HG02885 (cell line): Measurements from ENCODE around the gene ZCCHC7.
"Not testable (repeated sequence)": the region's sequence is repeated elsewhere in the genome, so short reads cannot be mapped to it uniquely, and the experiment has no call there.

Source experiments
- ATAC-seq: cut with Tn5 transposase; IDR thresholded peaks from one replicate; pipeline ENCODE4 v1.9.1; 2021; ENCODE audit warnings: mild to moderate bottlenecking; ENCODE audit not compliant: unreplicated experiment, poor library complexity

The ZCCHC7 gene

DNA sequence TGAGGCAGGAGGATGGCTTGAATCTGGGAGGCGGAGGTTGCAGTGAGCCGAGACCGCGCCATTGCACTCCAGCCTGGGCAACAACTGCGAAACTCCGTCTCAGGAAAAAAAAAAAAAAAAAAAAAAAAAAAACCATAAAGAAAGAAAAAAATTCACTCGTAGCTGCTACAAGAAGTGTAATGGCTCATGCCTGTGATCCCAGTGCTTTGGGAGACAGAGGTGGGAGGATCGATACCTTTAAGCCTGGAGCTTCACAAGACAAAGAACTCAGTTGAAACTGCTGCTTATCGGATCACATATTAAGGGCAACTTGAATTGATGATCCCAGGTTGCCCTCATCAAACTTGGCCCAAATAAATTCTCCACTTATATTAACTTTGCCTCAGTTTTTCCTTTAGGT is 1.0 kb upstream of the ZCCHC7 start:
- ATAC-seq = no peak

DNA sequence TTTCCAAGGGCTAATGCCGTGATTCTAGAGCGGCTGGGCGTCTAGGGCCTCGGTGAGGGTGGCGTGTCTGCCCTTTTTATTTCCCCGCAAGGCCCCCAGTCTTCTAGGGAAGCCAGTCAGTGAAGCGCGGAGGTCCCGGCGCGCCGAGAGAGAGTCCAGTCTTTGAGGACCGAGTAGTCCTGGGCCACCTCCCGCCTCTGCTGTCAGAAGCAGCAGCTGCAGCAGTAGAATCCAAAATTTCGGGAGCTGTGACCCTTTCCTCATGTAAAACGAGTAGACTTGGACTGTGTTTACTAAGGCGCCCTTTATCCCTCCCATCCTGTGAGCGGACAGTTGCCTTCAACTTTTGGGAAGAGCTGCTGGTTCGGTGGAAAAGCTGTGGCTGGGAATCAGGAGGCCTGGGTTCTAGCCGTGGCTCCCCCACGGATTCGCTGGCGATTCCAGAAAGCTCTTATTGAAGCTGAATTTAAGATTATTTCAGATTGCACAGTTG is 515 bp downstream of the ZCCHC7 start:
- ATAC-seq = peak; percentile 21

DNA sequence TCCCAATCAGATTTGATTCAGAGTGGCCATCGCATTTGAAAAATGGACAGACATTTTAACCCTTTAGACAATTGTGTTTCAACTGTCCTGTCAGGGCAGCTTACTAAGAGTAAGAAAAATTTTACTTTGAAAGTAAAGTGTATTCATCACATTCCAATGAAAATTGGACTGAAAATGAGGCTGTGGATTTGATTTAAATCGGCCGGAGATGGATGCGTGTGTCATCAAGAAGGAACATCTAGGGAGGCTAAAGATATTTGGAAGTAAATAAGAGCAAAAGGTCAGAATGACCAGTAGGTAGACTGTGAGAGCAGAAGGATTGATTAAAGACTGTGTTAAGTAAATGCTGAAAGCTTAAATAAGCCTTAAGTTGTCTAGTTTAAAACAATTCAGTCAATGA is 1.5 kb downstream of the ZCCHC7 start:
- ATAC-seq = no peak

DNA sequence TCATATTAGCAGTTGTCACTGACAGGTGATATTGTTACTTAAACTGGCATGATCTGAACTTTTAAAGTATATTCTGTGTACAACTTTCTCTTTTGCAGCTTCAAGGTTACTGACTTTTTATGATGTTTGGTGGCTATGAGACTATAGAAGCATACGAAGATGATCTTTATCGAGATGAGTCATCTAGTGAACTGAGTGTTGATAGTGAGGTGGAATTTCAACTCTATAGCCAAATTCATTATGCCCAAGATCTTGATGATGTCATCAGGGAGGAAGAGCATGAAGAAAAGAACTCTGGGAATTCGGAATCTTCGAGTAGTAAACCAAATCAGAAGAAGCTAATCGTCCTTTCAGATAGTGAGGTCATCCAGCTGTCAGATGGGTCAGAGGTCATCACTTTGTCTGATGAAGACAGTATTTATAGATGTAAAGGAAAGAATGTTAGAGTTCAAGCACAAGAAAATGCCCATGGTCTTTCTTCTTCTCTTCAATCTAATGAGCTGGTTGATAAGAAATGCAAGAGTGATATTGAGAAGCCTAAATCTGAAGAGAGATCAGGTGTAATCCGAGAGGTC is 5.9 kb downstream of the ZCCHC7 start:
- ATAC-seq = no peak

DNA sequence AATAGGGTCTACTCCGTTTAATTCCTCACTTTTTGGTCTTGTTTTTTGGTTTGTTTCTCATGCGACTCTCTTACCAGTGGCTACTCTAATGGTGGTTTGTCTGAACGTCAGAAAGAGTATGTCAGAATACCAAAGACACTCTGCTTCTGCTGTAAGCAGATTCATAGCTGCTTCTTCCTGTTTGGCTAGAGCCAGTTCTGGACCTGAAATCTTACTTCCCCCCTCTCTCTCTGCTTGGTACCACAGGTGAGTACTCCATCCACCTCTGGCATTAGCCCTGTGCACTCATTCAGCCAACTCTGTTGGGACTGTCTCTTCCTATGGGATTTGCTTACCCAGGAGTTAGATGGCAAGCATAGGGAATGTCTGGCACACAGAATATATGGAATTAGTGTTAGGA is 6.6 kb downstream of the ZCCHC7 start:
- ATAC-seq = no peak

DNA sequence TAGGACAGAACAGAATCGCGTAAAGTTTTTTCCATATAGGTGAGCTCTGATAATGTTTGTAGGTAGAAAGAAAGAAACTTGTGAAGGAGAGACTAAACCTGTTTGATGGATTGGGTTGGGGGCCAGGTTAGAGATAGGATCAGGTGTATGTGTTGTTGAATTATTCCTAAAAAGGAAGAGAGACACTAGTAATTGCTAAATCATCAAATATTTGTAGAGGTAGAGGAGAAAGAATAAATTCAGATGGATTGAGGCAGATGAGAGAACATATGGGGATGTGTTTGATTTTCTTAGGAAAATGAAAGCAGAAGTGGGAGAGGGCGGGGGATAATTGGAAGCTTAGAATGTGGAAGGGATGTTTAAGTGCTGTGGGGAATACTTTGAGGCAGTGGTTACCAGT is 7.7 kb downstream of the ZCCHC7 start:
- no peak for ATAC-seq

DNA sequence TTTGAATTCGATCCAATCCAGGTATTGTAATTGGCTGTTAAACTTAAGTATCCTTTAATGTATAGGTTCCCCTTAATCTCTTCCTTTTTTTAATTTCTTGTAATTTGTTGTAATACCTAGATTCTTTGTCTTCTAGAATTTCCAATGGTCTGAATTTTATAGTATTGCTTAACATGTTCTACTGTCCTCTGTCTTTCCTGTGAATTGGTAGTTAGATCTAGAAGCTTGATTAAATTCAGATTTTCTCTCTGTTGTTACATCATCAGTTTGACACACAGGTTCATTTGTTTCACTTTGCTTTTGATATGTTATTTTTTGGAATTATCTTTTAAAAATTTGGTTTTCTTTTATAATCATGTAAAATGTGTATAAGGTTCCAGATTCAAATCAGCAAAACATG is 13.8 kb downstream of the ZCCHC7 start:
- ATAC-seq = no peak

DNA sequence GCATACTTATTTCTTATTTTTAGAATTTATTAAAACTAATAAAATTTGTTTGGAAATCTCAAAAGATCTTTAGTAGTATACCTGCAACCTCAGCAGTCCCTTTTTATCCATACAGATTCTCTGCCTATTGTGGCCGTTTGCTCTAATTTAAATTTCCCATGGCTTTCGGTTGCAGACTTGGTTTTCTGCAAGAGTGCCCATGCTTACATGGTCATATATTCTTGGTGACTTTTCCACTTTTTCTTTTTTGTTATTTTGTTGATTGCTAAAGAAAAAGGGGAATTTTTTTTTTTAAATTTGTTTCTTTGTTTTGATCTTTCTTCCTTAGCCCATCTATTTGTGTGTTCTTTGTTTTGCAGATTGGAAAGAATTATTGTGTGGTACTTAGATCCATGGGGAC is 20.6 kb downstream of the ZCCHC7 start:
- ATAC-seq = no peak

DNA sequence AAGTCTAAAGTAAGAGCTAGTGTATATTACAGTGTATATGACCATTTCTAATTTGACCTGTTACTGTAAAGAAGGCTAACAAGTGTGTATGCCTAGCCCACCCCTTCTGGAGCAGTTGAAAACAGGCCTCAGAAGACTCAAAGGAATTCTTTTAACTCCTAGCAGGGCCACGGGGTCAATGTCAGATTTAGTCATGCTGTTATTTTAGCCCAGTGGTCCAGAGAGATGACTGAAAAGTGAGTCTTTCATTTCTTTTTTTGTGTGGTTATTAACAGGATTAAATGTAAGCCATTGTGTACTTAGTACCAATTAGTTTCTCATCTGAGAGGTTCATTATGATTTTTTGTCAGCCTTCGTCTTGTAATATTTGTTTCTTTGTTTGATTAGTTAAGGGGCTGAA is 24.4 kb downstream of the ZCCHC7 start:
- ATAC-seq = peak; percentile 52

DNA sequence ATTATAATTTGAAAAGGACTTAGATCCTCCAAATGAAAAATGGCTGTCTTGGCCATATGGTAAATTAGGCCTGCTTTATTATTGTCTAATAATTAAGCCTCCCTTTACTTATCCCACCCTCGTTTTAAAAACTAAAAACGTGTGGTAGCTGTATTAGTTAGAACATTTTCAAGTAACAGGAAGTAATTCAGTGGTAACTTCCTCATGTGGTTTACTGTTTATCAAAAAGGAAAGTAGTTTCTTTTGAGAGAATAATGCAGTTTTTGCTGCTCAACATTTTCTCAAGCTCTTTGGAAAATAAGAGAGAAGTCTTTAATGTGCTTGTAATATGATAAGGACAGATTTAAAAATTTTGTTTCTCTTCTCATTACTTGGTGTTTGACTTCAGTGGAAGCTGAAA is 26.0 kb downstream of the ZCCHC7 start:
- no peak for ATAC-seq

DNA sequence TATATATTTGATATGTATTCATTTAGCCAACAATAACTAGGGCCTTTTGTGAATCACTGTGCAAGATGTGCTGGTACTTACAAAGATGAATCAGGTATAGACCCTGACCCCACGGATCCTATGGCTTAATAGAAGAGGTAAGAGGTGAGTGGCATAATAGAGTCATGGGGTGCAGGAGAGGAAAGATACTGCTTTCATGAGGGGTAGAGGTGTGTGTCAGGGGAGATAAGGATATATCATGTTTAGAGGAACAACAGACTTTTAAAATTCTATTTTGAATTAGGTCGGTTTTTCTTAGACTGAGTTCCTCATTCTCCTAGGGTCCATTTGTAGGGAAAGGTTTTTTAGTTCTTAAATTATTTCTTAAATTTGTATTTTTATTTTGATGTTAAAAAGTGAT is 27.8 kb downstream of the ZCCHC7 start:
- ATAC-seq = no peak

DNA sequence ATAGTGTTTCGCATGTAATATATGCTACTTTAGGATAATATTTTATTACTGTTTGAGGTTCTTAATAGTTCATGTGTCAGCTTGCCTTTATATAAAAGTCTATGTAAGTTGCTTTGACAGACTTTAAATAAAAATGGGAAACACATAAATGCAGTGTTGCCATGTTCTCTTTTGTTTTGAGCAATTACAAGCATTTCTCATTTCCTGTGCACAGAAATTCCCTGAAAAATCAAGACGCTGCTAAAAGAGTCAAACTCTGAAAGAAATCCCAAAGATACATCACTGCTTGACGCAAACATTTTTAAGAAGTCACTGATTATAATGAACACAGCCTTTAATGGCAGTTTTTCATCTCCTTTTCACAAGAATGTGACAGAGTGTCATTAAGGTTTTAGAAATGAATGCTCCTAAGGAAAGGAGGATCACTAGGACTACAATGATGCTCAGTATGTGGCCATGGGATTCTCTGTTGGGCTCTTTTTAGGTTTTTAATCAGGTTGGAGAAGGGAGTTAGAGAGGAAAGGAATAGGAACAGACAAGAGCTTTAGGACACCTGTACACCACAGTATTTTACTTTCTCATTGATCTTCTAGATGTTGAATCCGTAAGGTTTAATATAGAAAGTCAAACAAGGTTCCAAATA is 29.4 kb downstream of the ZCCHC7 start:
- ATAC-seq = no peak

DNA sequence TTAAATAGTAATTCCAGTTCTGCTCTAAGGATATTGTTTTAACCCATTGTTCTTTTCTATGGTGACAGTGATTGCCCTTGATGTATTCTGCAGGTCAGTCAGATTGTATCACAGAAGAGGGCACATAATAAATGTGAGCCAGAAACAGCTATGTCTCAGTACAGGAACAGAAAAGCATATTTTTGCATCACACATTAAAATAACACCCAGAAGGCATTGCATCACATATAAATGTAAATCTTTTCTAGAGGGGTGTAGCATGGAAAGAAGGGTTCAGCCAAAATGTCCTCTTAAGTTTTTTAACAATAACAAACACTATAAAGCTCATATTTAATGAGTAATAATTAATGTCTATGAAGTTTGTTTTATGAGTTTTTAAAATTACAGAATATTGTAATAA is 30.0 kb downstream of the ZCCHC7 start:
- no peak for ATAC-seq

DNA sequence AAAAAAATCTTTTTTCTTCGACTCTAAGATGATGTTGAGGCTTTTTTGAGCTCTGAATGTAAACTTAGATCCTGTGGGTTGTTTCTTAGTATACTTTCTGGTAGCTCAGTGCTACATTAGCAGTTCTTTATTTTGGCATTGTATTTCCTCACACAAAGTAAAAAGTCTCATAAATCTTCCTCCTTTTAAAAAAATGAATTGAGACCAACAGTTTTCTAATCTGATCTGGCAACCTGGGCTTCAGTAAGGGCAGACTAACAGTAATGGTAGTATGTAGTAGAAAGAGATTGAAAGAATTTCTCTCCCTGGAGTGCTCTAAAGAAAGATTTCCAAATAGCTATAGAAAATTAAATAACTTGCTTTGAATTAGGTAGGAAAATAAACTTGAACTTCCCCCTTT is 31.4 kb downstream of the ZCCHC7 start:
- no peak for ATAC-seq

DNA sequence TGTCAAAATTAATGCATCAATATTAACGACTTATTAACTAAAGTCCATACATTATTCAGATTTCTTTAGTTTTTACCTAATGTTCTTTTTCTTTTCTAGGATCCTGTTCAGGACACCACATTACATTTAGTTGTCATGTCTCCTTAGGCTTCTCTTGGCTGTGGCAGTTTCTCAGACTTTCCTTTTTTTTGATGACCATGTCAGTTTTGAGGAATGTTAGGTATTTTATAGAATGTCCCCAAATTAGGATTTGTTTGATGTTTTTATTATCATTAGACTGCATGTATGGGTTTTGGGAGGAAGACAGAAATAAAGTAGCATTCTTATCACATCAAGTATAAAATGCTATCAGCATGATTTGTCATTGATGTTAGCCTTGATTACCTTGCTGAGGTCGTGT is 32.0 kb downstream of the ZCCHC7 start:
- no peak for ATAC-seq

DNA sequence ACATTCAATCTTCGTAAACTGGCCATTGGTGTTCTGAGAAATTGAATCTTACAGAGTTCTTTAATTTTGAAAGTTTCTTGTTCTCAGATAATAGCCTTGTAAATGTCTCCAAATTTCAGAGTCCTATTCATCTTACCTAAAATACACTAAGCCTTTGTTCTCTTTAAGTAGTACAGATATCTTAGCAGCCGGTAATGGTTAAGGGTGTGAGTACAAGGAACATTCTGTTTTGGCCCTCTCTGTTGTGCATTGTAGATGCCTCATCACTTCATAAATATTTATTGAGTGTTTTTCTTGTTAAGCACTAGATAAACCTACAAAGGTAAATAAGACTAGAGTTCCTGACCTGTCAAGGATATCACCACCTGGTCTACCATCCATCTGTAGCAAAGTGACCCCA is 35.2 kb downstream of the ZCCHC7 start:
- ATAC-seq = no peak

DNA sequence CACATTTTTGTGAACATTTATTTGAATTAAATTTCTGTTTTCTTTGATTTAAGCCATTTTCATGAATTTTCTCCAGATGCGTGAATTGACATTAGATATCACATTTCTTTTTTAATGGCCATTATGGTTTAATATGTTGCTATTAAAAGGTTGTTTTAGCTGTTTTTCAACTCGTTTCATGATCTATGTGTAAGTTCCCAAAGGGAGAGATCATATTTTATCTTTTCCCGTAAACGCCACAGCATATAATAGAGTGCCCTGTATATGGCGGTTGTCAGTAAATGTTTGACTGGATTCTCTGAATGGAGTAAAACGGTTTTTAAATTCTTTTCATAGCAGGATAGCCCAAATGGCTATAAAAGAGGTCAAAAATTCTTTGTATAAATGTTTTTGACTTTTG is 35.8 kb downstream of the ZCCHC7 start:
- no peak for ATAC-seq

DNA sequence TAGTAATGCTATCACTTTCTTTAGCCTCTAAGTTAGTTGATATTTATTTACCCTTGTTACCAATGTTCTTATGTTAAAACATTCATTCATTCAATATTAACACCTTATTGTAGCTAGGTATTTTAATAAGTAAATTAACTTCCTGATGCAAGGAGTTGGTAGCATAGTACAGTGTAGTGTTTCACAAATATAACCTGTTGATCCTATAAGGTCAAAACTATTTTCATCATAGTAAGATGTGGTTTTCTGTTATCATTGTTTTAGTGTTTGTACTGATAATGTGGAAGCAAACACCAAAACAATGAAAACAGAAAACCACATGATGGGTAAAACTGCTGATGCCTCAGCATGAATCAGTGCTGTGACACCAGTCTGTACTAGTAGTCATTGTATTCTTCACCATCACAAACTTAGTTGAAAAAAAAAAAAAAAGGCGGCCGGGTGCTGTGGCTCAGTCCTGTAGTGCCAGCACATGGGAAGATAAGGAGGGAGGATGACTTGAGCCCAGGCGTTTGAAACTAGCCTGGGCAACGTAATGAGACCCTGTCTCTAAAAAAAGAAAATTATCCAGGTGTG is 36.5 kb downstream of the ZCCHC7 start:
- no peak for ATAC-seq

DNA sequence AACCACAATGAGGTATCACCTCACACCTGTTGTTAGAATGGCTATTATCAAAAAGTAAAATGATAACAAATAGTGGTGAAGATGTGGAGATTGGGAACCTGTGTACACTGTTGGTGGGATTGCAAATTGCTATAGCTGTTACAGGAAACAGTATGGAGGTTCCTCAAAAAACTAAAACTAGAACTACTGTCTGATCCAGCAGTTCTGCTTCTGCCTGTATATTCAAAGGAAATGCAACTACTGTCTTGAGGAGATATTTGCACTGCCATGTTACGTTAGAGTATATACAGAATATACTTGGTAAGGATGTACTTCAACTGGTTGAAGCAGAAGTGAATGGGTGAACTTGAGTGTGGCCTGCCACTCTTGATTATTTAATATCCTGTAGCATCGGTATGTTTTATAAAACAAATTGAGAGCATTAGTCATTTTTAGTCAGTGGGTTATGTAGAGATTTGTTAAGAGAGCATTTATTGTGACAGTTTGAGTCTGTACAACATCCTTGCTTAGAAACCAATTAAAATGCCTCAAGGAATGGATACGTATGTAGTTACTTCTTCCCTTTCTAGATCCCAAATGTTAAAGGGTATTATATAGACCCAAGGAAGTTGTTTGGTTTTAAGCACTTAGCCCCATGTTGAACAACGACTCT is 37.5 kb downstream of the ZCCHC7 start:
- no peak for ATAC-seq

DNA sequence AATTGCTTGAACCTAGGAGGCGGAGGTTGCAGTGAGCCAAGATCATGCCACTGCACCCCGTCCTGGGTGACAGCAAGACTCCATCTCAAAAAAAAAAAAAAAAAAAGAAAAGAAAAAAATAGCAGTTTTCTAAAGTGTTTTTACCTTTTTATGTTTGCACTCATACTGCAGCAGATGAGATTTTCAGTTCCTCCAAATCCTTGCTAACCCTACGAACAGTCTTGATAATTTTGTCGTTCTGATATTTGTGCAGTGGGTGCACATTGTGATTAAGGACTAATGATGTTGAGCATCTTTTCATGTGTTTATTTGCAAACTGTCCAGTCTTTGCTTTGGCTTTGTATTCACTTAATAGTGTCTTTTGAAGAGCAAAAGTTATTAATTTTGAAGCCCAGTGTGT is 42.9 kb downstream of the ZCCHC7 start:
- ATAC-seq = no peak

DNA sequence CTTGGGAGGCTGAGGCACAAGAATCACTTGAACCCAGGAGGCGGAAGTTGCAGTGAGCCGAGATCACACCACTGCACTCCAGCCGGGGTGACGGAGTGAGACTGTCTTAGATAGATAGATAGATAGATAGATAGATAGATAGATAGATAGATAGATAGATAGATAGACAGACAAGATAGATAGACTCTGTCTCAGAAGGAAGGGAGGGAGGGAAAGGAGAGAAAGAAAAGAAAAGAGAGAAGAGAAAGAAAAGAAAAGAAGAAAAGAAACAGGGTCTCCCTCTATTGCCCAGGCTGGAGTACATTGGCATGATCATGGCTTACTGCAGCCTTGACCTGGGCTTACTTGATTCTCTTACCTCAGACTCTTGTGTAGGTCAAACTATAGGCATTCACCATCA is 44.0 kb downstream of the ZCCHC7 start:
- not testable (repeated sequence) for ATAC-seq

DNA sequence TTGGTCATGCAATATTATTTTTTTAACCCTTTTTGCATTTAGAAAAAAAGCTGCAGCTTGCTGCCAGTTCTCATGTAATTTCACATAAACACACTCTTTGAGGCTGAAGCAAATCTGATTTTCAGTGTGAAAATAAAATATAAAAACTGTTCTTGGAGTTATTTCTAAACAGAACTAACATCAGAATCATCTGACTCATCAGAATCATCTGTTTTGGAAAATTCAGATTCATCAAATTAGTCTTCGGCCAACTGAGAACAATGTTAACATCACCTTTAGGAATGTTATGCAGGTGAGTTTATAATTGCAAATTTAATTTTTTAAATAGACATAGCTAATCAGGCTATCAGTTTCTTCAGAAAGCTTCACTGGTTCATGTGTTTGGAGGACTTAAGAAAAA is 45.3 kb downstream of the ZCCHC7 start:
- no peak for ATAC-seq
